ENCODE data around the gene BBS9. TPM values are rescaled to one million over a fixed set of nuclear protein-coding genes. Genes with fewer than 3 reads are reported as not detected.
"Not testable (repeated sequence)": the region's sequence is repeated elsewhere in the genome, so short reads cannot be mapped to it uniquely, and the experiment has no call there.

Gene BBS9
- polyA plus RNA-seq, 1 experiment: 6.5 TPM

- CTCF ChIA-PET: no interaction called here
- Histone ChIP-seq H3K36me3 (ENCODE audit: control insufficient read depth, insufficient read depth, low read length) (no peaks in the 10 kb centered on the region), H3K27me3 (ENCODE audit: control insufficient read depth, insufficient read depth, low read length) (no peaks in the 10 kb centered on the region), H3K4me3 (ENCODE audit: low read depth, low read length) (no peak overlapping the region)
- no peak for TF ChIP-seq CTCF (IDR thresholded peaks at IDR 0.05; ENCODE audit: insufficient read depth, low read depth, low read length)
- no peak for DNase-seq (ENCODE audit: low read depth)
- POLR2A ChIA-PET: no interaction called here
Measured at GRCh38 chr7:33298848-33299247, 169.5 kb downstream of the BBS9 start.

- Histone ChIP-seq H3K27me3 (ENCODE audit: control insufficient read depth, insufficient read depth, low read length) (no peaks in the 10 kb centered on the region), H3K36me3 (ENCODE audit: control insufficient read depth, insufficient read depth, low read length) (no peaks in the 10 kb centered on the region), H3K4me3 (ENCODE audit: low read depth, low read length) (no peak overlapping the region)
- DNase-seq (ENCODE audit: low read depth): no peak
- TF ChIP-seq CTCF (IDR thresholded peaks at IDR 0.05; ENCODE audit: insufficient read depth, low read depth, low read length): no peak
- POLR2A ChIA-PET: no interaction called here
- CTCF ChIA-PET: interaction anchor here (0.6 kb wide), 1 partner anchor 58 kb away, joined by 3 read pairs; no protein-coding TSS in a partner anchor
Measured at GRCh38 chr7:33299425-33299824, 170.1 kb downstream of the BBS9 start.

- TF ChIP-seq CTCF (IDR thresholded peaks at IDR 0.05; ENCODE audit: insufficient read depth, low read depth, low read length): no peak
- Histone ChIP-seq H3K4me3 (ENCODE audit: low read depth, low read length) (no peak overlapping the region), H3K27me3 (ENCODE audit: control insufficient read depth, insufficient read depth, low read length) (no peaks in the 10 kb centered on the region), H3K36me3 (ENCODE audit: control insufficient read depth, insufficient read depth, low read length) (no peaks in the 10 kb centered on the region)
- ChIA-PET POLR2A (no interaction called here), CTCF (no interaction called here)
- DNase-seq (ENCODE audit: low read depth): no peak
Measured at GRCh38 chr7:33300131-33300530, 170.8 kb downstream of the BBS9 start.

- no peak overlapping the region for H3K4me3 ChIP-seq (ENCODE audit: low read depth, low read length)
- ChIA-PET CTCF (no interaction called here), POLR2A (no interaction called here)
- H3K27me3 ChIP-seq (ENCODE audit: control insufficient read depth, insufficient read depth, low read length): no peaks in the 10 kb centered on the region
- no peak for TF ChIP-seq CTCF (IDR thresholded peaks at IDR 0.05; ENCODE audit: insufficient read depth, low read depth, low read length)
- DNase-seq (ENCODE audit: low read depth): no peak
- H3K36me3 ChIP-seq (ENCODE audit: control insufficient read depth, insufficient read depth, low read length): no peaks in the 10 kb centered on the region
Measured at GRCh38 chr7:33300742-33301141, 171.4 kb downstream of the BBS9 start.

GRCh38 chr7:33303978-33304557 lies 174.7 kb downstream of the BBS9 start:
- DNase-seq (ENCODE audit: low read depth); H3K4me3 ChIP-seq (ENCODE audit: low read depth, low read length); POLR2A ChIA-PET; CTCF ChIA-PET; H3K36me3 ChIP-seq (ENCODE audit: control insufficient read depth, insufficient read depth, low read length); H3K27me3 ChIP-seq (ENCODE audit: control insufficient read depth, insufficient read depth, low read length): not testable (repeated sequence)

- TF ChIP-seq CTCF (IDR thresholded peaks at IDR 0.05; ENCODE audit: insufficient read depth, low read depth, low read length): no peak
- Histone ChIP-seq H3K36me3 (ENCODE audit: control insufficient read depth, insufficient read depth, low read length) (no peaks in the 10 kb centered on the region), H3K27me3 (ENCODE audit: control insufficient read depth, insufficient read depth, low read length) (no peaks in the 10 kb centered on the region), H3K4me3 (ENCODE audit: low read depth, low read length) (no peak overlapping the region)
- no peak for DNase-seq (ENCODE audit: low read depth)
- CTCF ChIA-PET: no interaction called here
- POLR2A ChIA-PET: no interaction called here
Measured at GRCh38 chr7:33307205-33307604, 177.8 kb downstream of the BBS9 start.

All from BJ (cell line).